Mucosa of descending colon (tissue), 3 donors: ENCODE results near the gene UGT1A6. TPM values are rescaled to one million over a fixed set of nuclear protein-coding genes. Genes with fewer than 3 reads are reported as not detected.
A peak's percentile ranks its signal among the peaks of the same experiment; 100 is the strongest.

Experiments
- ATAC-seq: fragments of 200-7000 bp; cut with Tn5 transposase; one replicate; pipeline ENCODE4 v1.9.1; 2020; ENCODE audit warnings: mild to moderate bottlenecking, moderate library complexity
- DNase-seq, 3 donors: peaks; one replicate each; pipeline ENCODE4 v3.0.0-alpha.2; 2020
- H3K36me3 ChIP-seq: fragments of 200-600 bp; one replicate; pipeline ENCODE4 v1.8.0; 2021; ENCODE audit warnings: low read depth, mild to moderate bottlenecking
- H3K4me1 ChIP-seq: fragments of 200-600 bp; one replicate; pipeline ENCODE4 v1.8.0; 2021; ENCODE audit warnings: low read depth, mild to moderate bottlenecking
- H3K4me3 ChIP-seq: fragments of 200-600 bp; one replicate; pipeline ENCODE4 v1.8.0; 2021; ENCODE audit warnings: mild to moderate bottlenecking
- H3K9me3 ChIP-seq: fragments of 200-600 bp; one replicate; pipeline ENCODE4 v1.8.0; 2021; ENCODE audit warnings: mild to moderate bottlenecking
- CTCF ChIP-seq: fragments of 200-600 bp; IDR thresholded peaks from one replicate; pipeline ENCODE4 v1.8.0; 2022; ENCODE audit warnings: antibody characterized with exemption, mild to moderate bottlenecking
- intact Hi-C, 2 donors: fragments of 100-400 bp; cut with DNase I in 1 of 2; cut with micrococcal nuclease in 1 of 2; formaldehyde crosslinking; loops; one replicate each; pipeline versions ENCODE4 v1.11.0 to v1.11.1; 2022; cut with DNase I, micrococcal nuclease
- total RNA-seq, 3 donors: library from RNA; stranded (reverse); fragmentation: NEBNext Ultra II Directional in 2 of 3; extraction: Animal tissue kit (Norgen Biotek cat#: 25700) in 2 of 3; gene quantifications; one replicate each; pipeline versions ENCODE4 v1.2.1 to v1.2.4, GENCODE V29; 2021 to 2023
- donor health status: DM: no; HTN: no; CAD: no; lungs with moderate emphysema.
- donor health status: DM: no; HTN: no; CAD: no.
- donor health status: DM: no; HTN: yes; CAD: no.

Gene UGT1A6
- total RNA-seq, 3 donors from 2014 or later: 8.5 to 19.3 (median 8.7) TPM

- H3K4me1 ChIP-seq: peaks cover 6% of the 10 kb centered on the region
- no peak overlapping the region for H3K4me3 ChIP-seq
- DNase-seq (no peak), ATAC-seq (no peak)
- intact Hi-C loops: no loop called here
- no peaks in the 10 kb centered on the region for H3K36me3 ChIP-seq
- no peaks in the 10 kb centered on the region for H3K9me3 ChIP-seq
- TF ChIP-seq CTCF: no peak
Measured at GRCh38 chr2:233764761-233765160, 72.1 kb downstream of the UGT1A6 start.

- intact Hi-C loops: no loop called here
- no peak overlapping the region for H3K4me3 ChIP-seq
- ATAC-seq (peak; percentile 61), DNase-seq (peak in 2 of 3 donors; percentile 40 to 42)
- peaks cover 6% of the 10 kb centered on the region for H3K4me1 ChIP-seq
- no peaks in the 10 kb centered on the region for H3K36me3 ChIP-seq
- no peak for TF ChIP-seq CTCF
- no peaks in the 10 kb centered on the region for H3K9me3 ChIP-seq
Measured at GRCh38 chr2:233766416-233766815, 73.7 kb downstream of the UGT1A6 start.

- no peak for TF ChIP-seq CTCF
- DNase-seq (no peak), ATAC-seq (no peak)
- intact Hi-C loops: no loop called here
- Histone ChIP-seq H3K9me3 (no peaks in the 10 kb centered on the region), H3K4me3 (no peak overlapping the region), H3K36me3 (no peaks in the 10 kb centered on the region), H3K4me1 (peaks cover 6% of the 10 kb centered on the region)
Measured at GRCh38 chr2:233768076-233768475, 75.4 kb downstream of the UGT1A6 start.

GRCh38 chr2:233769260-233769659 lies 76.6 kb downstream of the UGT1A6 start:
- H3K4me1 ChIP-seq: peaks cover 3% of the 10 kb centered on the region
- H3K4me3 ChIP-seq: no peak overlapping the region
- DNase-seq: no peak
- H3K36me3 ChIP-seq: no peaks in the 10 kb centered on the region
- H3K9me3 ChIP-seq: no peaks in the 10 kb centered on the region
- TF ChIP-seq CTCF: no peak
- no peak for ATAC-seq
- intact Hi-C loops: no loop called here

- no peak overlapping the region for H3K4me3 ChIP-seq
- no peaks in the 10 kb centered on the region for H3K4me1 ChIP-seq
- no peak for TF ChIP-seq CTCF
- no peak for DNase-seq
- no peak for ATAC-seq
- intact Hi-C loops: no loop called here
- H3K9me3 ChIP-seq: peaks cover 2% of the 10 kb centered on the region
- no peaks in the 10 kb centered on the region for H3K36me3 ChIP-seq
Measured at GRCh38 chr2:233772153-233772552, 79.5 kb downstream of the UGT1A6 start.

- intact Hi-C loops: no loop called here
- DNase-seq (no peak), ATAC-seq (no peak)
- no peaks in the 10 kb centered on the region for H3K36me3 ChIP-seq
- H3K4me1 ChIP-seq: no peaks in the 10 kb centered on the region
- H3K4me3 ChIP-seq: no peak overlapping the region
- no peak for TF ChIP-seq CTCF
- H3K9me3 ChIP-seq: peaks cover 2% of the 10 kb centered on the region
Measured at GRCh38 chr2:233772583-233772982, 79.9 kb downstream of the UGT1A6 start.
